Stimulated activated CD8-positive, alpha-beta memory T cell treated with anti-CD3 and anti-CD28 coated beads, Interleukin-15, amount 100 ng/mL, for 48 hours (primary cell): ENCODE results near the gene HMGA1.

ENCODE experiments used
- DNase-seq, 2 donors: peaks; one replicate each; pipeline ENCODE4 v3.0.0-alpha.2; 2020; ENCODE audit warnings: low read depth in 2 of 2

The HMGA1 gene

DNA sequence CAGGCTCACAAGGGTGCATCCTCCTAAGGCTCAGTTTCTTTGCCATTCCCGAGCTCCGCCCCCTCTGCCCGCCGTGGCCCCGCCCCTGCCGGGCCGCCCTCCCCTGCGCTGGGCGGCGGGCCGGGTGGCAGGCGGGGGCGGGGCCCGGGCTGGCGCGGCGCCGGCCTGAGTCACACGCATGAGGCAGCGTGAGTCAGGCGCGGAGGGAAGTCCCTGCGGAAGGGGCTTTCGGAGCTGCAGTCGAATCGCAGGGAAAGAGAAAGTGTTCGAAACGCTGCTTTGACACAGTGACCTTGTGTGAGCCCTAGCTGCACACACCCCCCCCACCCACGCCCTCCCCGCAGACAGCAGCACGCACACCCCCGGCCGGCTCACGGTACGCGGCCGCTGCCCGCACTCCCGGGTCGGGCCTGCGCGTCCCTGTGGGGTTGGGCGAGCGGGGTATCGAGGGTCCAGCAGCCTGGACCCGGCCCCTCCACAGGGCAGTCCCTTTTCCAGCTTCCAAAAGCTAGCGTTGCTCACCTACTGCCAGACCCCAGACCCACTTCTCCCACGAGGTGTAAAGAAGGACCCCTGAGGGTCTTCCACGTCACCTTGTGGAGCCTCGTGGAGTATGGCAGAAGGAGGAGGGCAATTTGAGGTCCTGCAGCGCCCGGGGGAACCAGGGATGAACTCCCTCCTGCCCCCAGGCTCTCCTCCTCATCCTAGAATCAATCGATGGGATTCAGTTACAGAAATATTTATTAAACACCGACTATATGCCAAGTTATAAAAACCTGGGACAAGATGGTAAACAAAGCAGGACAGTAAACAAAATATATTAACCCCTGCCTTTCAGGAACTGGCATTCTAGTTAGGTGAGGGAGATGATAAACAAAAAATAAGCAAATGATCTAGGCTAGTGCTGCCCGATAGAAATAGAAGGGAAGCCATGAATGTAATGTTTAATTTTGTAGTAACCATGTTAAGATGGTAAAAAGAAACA lies 12.4 kb upstream of the HMGA1 start:
- DNase-seq, result peak; percentile 93

DNA sequence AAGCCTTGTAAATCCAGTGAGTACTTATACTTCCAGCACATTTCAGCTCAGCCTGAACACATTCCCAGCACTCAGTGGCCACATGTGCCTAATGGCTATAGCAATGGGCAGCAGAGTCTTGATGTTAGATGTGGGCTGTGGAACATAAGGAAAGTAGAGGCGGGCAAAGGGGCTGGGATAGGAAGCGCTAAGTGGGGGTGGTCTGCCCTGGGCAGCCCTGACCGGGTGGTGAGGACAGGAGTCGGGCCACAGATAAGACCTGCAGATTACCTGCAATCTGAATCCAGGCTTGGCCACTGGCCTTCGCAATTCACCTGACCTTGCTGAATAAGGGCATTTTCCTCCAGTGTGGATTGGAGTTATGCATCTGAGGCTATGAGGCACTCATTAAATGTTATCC lies 11.1 kb upstream of the HMGA1 start:
- DNase-seq, result no peak

DNA sequence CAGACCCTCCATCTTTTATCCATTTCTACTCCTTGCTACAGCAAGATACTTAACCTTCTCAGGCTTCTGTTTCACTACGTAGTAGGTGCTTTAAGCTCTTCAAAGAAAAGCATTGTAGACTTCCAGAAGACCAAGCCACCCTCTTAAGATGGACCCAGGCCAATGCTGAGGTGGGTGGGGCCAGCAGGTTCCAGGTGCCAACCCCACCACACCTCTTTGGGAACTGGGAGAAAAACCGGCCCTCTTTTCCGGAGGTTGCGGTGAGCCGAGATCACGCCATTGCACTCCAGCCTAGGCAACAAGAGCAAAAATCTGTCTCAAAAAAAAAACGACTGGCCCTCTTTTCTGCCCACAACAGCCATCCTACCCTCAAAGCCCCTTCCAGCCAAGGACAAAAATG lies 10.6 kb upstream of the HMGA1 start:
- no peak for DNase-seq

DNA sequence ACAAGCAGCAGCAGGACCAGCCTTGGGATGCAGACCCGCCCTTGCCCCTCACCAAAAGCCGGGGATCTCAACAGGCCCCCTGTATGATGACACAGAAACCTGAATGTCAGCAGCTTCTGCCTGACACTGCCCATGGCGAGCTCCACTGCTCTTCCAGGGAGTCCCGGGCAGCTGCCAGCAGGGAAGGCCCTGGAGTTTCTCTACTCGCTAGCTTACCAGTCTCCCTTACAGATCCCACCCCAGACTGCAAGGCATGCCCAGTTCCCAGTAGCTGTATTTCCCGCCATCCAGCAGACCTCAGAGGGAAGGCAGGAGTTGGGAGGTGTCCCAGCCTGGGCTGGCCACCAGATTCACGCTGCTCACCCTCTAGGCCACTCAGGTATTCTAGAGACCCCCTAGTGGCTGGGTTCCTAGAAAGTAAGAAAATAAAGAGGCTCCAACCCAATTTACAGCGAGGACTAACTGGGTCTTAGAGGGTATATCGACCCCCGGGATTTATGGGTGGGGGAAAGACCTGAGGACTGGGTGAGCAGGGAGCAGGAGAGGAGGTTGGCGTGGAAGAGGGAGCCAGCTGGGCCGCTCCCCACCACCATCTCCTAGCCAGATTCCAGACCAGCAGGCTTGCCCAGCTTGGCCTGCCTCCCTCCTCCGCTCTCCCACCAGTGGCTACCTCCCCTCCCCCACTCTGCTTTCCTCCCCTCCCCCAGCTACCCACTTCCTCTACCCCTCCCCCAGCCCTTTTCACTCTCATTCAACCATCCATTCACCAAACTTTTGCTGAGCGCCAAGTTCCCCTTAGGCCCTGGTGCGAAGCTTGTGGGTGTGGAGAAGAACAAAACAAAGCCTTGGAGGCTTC lies 9.7 kb upstream of the HMGA1 start:
- DNase-seq, result no peak

DNA sequence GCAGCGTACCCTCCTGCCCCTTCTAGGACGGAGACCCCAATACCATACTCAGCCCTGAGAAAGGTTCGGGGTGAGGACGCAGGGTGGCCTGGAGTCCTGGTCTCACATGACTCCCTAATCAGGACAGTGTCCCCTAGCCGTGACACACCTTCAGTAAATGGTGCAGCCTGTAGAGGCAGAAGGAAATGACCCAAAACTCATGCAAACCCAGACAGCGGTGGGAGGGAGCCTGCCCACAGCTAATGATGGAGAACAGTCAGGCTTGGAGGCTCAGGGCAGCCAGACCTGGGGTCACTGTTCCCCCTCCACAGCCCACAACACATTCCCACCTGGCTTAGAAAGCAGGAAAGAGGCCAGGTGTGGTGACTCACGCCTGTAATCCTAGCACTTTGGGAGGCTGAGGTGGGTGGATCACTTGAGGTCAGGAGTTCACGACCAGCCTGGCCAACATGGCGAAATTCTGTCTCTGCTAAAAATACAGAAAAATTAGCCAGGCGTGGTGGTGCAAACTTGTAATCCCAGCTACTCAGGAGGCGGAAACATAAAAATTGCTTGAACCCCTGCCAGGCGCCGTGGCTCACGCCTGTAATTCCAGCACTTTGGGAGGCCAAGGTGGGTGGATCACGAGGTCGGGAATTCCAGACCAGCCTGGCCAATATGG lies 8.8 kb upstream of the HMGA1 start:
- DNase-seq, result no peak

DNA sequence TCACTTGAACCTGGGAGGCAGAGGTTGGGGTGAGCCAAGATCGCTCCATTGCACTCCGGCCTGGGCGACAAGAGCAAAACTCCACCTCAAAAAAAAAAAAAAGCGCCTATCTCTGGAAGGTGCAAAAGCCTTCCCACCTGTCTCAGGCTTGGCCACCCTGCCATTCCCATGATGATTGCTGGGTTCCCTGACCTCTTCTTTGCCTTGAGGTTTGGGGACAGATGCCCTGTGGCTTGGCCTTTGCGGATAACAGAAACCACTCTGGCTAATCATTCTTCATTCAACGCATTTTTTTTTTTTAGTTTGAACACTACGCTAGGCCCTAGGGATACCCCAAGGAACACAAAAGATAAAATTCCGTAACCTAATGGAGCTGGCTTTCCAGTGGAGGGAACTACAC lies 6.8 kb upstream of the HMGA1 start:
- no peak for DNase-seq

DNA sequence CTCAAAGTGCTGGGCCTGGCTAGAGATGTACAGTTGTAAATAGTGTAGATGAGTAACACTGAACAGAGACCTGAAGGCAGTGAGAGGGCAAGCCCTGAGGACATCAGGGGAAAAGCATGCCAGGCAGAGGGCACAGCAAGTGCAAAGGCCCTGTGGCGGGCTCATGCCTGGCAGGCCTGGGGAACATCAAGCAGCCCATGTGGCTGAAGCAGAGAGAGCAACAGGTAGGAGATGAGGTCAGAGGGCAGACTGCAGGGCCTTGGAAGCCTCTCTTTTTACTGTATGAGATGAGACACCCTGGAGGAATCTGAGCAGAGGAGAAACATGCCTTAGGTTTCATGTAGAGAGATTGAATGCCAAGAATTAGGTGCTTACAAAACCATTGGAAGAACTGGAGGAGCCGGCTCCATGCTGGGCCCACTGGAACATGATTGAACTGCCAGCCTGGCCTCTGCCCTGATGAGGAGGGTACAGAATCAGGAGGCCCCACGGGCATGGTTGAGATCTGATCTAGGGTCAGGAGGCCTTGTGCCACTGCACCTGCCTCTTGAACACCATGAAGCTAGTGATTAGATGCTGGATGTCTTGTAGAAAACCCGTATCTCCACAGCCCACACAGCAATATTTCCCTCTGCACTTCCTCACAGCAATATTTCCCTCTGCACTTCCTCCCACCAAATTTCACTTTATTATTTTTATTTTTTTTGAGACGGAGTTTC lies 5.9 kb upstream of the HMGA1 start:
- no peak for DNase-seq

DNA sequence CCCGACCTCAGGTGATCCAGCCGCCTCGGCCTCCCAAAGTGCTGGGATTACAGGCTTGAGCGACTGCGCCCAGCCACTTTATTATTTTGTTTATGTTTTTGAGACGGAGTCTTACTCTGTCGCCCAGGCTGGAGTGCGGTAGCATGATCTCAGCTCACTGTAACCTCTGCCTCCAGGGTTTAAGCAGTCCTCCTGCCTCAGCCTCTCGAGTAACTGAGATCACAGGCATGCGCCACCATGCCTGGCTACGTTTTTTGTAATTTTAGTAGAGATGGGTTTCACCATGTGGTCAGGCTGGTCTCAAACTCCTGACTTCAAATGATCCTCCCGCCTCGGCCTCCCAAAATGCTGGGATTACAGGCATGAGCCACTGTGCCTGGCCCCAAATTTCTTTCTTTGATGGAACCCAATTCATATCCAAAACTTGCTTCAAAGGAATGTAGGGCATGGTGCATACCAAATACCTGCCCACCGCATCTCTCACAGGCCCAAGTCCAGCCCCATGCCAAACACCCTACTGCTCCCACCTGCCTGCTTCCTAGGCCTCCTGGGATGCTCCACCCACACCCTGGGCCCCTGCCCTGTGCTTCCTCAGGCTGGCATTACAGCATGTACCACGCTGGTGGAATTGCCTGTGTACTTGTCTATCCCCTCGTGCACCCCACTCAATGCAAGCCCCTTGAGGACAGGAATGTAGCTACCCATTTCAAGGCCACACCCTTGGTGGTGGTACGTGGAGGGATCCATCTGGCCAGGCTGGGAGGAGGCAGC lies 4.9 kb upstream of the HMGA1 start:
- DNase-seq, result no peak

DNA sequence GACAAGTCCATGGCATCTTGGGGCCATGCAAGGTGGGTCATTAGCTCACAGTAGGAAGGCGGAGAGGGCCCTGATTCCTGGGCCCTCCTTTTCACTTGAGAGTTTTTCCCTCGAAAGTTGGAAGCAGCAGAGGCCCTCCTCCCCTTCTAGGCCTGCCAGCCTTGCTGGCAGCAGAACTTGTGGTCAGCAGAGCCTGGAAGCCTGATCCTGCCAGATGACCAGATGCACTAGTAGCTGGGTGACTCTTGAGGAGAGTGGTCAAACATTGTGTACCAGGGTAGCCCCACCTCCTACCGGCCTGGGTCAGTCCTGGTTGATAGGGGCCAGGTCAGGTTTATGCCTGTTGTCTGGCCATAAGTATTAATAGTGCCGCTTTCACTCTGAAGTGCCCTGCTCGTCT lies 3.8 kb upstream of the HMGA1 start:
- DNase-seq, result no peak

DNA sequence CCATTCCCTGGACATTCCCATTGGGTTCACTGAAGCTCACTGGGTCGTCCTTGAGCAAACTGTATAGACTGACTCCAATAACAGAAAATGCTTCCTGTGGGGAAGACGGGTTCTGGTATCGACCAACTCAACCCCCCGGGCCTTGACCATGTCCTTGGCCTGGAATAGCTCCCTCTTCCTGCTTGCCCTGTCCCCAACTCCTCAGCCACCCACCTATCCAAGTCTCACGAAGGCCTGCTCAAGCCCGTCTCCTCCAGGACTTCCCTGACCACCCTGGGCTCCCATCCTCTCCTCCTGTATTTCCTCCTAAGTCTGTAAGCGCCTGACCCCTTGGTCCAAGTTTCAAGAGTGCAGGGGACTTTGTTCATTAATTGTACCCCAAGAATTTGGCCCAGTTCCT lies 2.8 kb upstream of the HMGA1 start:
- no peak for DNase-seq

DNA sequence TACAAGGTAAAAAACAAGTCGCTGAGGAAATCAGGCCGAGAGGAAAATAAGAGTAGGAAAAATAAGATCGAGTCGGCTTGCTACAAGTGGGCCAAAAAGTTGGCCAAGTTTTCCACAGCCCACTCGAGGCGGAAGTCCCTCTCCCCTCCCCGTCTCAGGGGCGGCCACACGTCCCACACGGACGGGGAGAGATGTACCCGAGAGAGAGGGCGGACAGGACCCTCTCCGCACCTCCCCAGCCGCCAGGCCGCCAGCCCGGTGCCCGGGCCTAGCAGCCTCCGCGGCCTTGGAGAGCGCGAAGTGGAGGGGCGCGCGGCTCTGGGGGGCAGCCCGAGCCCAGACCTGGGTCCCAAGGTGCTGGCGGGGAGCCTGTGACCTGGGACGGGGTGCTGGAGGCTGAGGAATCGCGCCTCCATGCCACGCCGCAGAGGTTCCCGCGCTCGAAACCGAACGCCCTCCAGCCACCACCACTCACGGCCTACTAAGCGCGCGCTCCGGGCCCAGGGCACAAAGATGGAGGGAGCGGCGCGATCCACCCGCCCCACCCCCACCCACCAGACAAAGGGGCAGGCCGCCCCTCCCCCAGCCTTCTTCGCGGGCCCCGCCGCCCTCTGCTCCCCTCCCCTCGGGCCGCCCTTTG lies 1.9 kb upstream of the HMGA1 start:
- no peak for DNase-seq

DNA sequence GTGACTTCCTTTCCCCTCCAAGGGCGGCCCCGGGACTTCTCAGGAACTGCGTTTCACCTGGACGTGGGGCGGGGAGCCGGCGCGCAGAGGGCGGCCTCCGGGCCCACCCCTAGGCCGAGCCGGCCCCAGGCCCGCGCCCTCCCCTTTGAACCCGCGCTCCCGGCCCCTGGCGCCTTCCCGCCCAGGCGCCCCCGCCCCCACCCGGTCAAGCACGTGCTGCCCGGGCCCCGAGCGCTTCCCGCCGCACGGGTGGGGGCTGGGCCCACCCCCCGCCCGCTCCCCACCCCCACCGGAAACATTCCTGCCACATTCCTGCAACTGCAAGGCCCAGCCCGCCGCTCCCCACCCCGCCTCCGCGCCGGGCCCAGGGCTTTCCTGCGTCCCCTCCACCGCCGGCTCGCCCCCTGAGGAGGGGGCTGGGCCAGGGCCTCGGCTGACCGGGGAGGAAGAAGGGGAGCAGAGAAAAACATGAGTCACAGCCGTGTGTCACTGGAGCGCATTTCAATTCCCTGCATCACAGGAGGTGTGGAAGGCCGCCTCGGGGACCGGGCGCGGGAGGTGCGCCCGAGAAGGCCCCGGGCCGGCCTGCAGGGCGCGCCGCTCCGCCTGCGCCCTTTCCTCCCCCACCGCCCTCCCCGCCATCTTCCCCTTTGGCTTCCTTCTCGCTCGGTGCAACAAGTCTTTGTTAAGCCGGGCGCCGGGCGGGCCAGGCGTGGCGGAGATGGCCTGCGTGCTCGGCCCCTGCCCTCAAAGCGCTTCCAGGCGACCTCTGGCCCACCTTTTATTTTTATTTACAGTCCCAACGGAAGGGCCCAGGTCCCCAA lies 1.2 kb upstream of the HMGA1 start:
- peak in 1 of 2 donors; percentile 61 for DNase-seq

DNA sequence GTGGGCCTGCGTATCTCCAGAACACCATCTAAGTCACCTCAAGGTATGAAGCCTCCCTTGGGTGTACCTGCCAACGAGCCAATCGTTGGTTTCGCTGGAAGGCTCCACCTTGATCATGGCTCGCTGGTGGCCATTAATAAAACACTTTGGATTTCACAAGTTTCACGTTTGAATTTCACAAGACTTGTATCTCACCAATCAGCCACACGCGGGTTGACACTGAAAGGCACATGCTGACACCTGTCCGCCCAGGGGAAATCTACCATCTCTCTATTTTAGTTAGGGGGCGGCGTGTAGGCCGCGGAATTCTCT lies 586 bp upstream of the HMGA1 start:
- DNase-seq, result no peak

DNA sequence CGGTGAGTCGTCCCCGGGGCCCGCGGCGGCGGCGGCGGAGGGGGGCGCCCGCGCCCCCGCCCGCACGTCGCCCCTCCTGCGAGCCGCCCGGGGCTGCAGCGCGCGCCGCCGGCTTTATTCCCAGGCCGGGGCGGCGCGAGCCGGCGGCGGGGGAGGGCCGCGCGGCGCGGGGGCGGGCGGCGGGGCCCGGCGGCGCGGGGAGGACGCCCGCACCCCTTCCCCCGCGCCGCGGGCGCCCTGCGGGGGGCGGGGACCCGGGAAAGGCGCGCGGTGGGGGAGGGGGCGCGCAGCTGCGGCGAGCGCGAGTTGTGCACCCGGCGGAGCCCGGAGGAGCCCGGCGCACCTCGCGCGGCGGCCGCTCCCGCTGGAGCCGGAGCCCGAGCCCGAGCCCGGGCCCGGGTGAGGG lies 646 bp downstream of the HMGA1 start:
- DNase-seq, result no peak

DNA sequence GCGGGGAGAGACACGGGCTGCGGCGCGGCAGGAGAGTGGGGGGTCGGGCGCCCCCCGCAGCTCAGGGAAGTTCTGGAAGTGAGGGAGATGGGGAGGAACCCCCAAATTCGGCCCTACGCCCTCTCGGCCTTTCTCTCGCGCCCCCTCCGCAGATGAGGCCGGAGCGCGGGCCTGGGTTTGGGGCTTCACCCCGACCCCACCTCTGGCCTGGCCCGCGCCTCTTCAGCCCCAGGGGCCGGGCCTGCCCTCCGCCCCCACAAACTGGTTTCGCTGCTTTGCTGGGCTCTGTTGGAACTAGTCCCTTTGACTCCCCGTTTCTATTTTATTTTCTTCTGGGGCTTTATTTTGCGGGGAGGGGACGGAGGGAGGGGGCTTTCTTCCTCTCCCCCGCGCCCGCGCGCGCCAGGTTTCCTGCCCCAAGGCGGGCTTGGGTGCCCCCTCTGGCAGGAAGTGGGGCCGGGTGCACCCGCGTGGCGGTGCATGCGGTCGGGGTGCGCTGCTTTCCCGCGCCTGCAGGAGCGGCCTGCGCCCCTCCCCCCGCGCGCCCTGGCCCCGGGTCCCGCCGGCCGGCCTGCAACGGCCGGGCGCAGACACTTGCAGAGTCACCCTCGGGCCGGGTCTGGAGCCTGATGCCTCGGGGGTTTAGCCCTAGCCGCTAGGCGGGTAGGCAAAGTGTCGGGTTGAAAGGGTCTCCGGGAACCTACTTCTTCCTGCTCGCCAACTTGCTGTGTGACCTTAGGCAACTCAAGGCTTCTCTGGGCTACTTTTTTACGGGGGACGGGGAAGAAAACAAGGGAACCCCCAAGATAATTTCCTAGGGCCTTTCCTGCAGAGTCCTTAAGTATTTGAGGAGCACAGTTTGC lies 1.3 kb downstream of the HMGA1 start:
- DNase-seq, result peak; percentile 70 to 73

DNA sequence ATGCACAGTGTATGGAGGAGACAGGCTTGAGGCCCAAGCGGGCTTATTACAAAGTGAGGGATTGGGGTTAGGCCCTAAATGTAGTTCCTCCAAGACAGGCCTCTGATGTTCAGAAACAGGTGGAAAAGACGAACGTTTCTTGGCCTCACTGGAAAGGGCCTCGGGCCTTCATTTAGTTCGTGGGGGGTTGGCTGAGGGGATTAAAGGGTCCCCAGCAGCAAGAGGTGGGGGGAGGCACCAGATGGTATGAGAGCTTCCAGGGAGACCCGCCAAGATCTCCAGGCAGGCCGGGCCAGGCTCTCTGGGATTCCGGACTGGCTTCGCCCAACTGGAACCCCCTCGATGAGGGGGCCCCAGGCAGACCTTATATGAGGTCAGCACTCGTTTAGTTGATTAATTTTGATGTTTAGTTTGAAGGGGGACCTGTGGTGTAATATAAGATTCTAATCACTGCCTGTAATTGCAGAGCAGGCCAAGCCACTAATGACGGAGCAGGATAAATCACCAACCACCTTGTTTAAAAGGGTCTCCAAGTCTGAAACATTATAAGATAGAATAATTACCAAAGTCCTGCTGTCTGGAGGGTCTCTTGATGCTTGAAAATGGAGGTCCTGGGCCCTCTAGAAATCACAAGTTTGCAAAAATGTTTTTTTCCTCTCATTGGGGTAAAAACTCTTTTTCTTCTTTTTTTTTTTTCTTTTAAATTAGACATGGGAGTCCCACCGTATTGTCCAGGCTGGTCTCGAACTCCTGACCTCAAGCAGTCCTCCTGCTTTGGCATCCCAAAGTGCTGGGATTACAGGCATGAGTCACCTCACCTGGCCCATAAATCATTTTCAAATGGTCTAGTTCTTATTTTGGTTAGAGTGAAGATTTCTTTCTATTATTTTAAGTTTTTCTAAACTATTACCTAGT lies 2.2 kb downstream of the HMGA1 start:
- no peak for DNase-seq

DNA sequence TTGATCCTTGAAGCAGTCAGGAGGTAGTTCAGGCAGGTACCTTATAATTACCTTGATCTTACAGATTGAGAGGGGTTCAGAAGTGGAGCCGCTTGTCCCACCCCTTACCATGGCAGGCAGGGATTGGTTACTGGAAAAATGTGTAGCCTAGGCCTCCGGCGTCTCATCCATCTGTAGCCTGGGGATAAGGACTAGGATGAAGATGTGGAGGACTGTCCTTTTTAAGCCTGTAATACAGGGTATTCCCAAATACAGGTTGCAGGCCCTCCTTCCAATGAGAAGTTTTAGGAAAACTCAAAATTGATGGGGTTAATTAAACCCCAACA lies 2.8 kb downstream of the HMGA1 start:
- DNase-seq, result no peak

DNA sequence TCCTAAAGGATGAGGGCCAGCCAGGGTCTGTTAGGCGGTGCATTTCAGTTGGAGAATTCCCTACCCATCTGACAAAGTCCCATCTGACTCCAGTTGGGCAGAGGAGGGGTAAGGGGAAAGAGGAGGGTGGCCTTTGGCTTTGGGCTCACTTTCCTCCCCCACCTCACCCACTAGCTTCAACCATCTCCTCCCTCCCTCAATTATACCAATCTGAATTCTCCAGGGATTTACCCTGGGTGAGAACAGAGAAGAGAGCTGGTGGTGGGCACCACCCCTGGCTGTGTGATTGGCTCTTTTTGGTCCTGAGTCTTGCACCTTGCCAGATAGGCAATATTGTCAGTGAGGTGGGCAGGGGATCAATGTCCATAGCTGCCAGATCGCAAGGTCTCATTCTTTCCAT lies 3.2 kb downstream of the HMGA1 start:
- DNase-seq, result no peak
